ENCODE results near the gene EYS.
"Not testable (repeated sequence)": the region's sequence is repeated elsewhere in the genome, so short reads cannot be mapped to it uniquely, and the experiment has no call there.

The EYS gene

GRCh38 chr6:63928613-63929012 lies 1778.4 kb downstream of the EYS start:
- no peak for DNase-seq

- DNase-seq, result no peak
Measured at GRCh38 chr6:63926950-63927927, 1779.8 kb downstream of the EYS start.

DNA sequence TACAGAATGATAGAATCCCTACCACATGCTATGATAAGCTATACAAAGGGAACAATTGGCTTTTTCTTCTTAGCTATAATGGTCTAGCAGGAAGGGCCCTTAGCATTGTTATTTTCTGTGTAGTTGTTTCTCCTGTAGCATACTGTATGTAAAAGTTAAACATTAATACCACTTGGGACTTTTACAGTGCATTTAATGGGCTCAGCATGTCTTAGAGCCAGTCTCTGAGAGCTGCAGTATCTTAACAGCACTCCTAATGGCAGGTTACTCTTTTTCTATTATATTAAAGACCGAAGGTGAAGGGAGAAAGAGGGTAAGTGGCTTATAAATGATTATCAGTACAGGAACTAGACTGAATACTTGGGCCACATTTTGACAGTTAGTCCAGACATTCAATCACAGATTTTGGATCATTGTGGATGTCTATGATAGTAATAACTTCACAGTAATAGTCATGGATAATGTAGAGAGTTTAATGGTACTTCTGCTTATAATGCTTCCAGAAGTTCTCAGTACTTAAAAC lies 1780.7 kb downstream of the EYS start:
- DNase-seq, result no peak

DNA sequence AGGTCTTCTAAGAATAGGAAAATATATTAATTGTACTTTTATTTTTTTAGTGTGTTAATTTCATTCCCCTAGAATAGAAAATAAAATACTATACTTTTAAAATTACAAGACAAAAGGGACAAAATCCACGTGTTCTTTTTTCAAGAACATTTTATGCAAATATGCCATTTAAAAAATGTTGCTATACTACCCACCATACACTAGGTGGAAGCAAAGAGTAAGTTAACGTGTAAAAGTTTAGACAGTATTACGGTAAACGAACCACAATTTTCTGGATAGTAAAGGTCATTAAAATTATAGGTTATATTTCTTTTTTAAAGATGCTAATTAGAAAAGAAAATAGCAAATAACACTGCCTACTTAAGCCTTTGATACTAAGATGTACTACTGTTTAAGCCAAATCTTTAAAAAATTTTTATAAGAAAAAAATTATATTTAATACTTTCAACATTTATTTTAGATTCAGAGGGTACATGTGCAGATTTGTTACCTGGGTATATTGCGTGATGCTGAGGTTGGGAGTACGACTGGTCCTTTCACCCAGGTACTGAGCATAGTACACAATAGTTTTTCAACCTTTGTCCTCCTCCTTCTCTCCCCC lies 1783.8 kb downstream of the EYS start:
- peak in 3 of 4 experiments; percentile 2 to 76 (median 57) for DNase-seq

DNA sequence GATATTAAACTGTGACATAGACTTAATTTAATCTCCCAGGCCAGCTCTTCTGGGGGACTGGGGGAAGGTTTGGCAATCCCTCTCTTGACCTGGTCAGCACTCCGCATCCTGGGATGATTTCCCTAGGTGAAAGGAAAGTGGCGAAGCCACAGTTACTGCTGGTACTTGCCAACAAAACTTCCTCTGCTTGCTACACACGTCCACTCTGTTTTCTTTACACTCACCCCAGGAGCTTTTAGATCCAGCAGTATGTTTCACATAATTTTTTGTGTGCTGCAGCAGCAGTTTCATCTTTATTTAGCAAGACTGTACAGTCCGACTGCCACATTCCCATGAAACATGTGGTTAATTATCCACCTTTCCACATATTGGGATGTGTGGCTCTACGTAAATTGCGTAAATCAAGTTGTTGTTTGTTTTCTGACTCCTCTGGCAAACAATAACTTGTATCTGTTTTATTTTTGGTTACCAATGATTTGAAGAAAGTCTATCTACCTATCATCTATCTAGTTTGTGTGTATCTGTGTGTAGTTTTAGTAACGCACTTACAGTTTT lies 1787.4 kb downstream of the EYS start:
- DNase-seq, result no peak

- no peak for DNase-seq
Measured at GRCh38 chr6:63912887-63913286, 1794.1 kb downstream of the EYS start.

DNA sequence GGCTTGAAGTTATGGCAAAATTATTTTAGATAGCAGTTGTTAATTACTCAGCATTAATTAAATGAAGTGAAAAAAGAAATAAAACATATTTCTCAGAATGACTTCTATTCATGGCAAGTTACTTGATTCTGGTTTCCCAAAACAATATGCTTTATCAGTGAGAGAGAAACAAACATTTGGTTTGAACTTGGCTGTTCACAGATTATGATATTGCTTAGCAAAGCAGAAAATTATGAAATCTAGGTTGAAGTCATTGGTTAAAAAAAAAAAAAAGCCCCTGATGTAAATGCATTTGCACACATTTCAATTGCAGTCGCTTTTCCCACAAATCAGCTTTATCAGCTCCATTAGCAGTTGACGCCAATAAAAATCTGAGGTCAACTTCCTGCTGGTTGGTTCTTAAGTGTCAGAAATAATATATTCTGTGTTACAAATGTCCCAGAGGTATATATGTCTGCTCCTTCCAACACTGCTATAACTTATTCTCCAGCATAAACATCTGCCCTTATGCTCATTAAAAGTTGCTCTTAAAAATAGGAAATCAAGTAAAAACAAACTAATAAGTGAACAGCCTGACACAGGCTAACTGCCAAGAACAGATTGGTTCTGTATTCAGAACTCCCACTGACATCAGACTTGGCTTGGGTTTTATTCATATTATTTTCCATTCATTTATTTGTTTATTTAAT lies 1796.0 kb downstream of the EYS start:
- no peak for DNase-seq

DNA sequence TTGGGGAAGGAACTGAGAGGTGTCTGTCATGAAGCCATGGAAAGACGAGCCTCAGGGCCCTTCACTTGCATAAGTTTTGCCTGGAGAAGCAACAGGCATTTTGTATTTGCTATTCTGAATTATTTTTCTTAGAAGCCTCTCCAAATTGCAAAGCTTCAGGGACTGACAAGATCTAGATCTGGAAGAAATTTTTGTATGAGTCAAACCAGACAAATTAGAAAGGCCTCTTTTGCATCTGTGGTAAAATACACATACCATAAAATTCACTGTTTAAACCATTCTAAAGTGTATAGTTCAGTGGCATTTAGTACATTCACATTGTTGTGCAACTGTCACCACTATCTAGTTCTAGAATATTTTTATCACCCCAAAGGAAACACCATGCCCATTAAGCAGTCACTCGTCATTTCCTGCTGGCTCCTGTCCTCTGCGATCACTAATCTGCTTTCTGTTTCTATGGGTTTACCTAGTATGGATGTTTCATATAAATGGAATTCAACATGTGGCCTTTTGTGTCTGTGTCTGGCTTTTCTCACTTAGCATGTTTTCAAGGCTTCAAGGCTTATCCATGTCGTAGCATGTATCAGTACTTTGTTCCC lies 1802.3 kb downstream of the EYS start:
- peak in 1 of 4 experiments; percentile 3 for DNase-seq

DNA sequence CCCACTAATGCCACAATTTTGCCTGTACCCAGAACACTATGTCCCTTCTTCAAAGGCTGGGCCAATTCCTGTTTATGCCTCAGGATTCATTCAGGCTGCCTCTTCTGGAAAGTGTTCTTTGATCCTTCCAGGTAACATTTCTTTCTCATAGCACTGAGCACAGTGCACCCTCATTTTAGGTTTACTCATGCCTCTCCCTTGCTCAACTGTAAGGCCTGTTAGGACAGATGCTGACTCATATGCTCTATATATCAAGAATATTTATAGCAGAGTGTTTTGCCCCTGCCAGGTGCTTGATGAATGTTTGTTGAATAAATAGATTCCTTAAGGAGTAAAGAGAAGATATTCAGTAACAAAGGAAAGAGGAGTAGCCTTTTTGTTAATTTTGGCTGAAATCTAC lies 1807.5 kb downstream of the EYS start:
- DNase-seq, result no peak

DNA sequence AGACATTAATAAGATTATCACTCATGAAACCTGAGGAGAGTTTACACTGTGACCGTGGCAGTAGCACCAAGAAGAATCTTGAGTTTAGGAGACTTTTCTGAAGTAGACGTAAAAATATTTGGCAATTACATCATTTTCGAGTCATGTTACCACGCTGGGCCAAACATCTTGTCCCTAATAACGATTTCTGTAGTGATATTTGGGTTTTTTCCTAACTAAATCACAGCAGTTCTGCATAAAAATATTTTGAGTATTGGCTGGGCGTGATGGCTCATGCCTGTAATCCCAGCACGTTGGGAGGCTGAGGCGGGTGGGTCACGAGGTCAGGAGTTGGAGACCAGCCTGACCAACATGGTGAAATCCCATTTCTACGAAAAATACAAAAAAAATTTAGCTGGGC lies 1809.1 kb downstream of the EYS start:
- no peak for DNase-seq

- DNase-seq, result no peak
Measured at GRCh38 chr6:63897459-63897858, 1809.6 kb downstream of the EYS start.

GRCh38 chr6:63888416-63888815 lies 1818.6 kb downstream of the EYS start:
- no peak for DNase-seq

DNA sequence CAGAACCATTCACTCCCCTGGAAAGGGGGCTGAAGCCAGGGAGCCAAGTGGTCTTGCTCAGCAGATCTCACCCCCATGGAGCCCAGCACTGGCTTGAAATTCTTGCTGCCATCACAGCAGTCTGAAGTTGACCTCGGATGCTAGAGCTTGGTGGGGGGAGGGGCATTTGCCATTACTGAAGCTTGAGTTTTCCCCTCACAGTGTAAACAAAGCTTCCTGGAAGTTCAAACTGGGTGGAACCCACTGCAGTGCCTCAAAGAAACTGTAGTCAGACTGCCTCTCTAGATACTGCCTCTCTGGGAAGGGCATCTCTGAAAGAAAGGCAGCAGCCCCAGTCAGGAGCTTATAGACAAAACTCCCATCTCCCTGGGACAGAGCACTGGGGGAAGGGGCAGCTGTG lies 1819.2 kb downstream of the EYS start:
- not testable (repeated sequence) for DNase-seq

DNA sequence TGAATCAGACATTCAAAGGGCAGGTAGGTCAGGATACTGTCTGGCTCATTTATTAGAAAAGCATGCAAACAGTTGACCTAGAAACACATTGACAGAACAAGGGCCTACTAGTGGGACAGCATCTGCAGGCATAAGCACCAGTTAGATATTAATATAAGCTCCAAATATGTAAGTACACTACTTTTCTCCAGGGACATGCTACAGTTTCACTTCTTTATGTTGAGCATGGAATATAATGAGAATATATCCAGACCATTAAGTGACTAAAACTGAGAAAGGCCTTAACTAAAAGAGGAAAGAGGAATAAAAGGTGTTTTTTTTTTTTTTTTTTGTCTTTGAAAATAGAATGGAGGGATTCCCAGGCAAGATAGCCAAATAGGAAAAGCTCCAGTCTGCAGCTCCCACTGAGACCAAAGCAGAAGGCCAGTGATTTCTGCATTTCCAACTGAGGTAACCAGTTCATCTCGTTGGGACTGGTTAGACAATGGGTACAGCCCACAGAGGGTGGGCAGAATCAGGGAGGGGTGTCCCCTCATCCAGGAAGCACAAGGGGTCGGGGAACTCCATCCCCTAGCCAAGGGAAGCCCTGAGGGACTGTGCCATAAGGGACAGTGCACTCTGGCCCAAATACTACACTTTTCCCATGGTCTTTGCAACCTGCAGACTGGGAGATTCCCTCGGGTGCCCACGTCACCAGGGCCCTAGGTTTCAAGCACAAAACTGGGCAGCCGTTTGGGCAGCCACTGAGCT lies 1819.8 kb downstream of the EYS start:
- DNase-seq, result no peak

DNA sequence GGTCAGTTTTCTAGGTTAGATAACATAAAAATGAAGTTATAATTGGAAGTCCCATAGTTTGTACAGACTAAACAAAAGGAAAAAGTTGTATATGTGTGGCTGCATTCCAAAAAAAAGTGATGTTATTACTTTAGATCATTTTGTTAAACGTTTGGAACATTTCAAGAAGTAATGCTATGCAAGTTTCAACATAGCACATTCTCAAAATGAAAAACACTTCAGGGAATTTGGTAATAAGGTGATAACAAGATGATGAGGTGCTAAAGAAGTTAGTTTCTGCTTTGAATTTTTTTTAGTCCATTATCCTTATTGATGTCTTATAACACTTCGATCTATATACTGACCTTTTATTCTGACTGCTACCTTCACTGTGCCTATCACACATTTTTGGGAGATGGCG lies 1820.7 kb downstream of the EYS start:
- no peak for DNase-seq

DNA sequence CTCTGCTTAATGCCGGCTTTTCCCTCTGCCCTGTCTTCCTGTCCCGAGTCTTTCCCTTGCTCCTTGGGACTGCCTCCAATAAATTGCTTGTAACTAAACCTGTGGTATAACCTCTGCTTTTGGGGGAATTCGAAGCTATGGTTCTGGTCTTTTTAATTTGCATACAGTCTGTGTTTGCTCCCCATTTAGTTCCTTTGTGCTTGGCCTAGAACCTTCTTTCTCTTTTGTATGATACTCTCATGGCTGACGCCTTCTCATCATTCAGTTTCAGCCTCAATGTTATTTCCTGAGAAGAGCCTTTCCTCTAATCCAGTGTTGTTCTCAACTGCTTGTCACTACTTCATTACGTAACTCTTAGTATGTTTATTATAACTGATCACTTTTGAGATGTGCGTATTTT lies 1823.4 kb downstream of the EYS start:
- DNase-seq, result no peak

- peak in 1 of 4 experiments; percentile 2 for DNase-seq
Measured at GRCh38 chr6:63882208-63882607, 1824.8 kb downstream of the EYS start.

GRCh38 chr6:63881791-63882190 lies 1825.2 kb downstream of the EYS start:
- DNase-seq, result no peak

- DNase-seq, result no peak
Measured at GRCh38 chr6:63872233-63872632, 1834.8 kb downstream of the EYS start.

DNA sequence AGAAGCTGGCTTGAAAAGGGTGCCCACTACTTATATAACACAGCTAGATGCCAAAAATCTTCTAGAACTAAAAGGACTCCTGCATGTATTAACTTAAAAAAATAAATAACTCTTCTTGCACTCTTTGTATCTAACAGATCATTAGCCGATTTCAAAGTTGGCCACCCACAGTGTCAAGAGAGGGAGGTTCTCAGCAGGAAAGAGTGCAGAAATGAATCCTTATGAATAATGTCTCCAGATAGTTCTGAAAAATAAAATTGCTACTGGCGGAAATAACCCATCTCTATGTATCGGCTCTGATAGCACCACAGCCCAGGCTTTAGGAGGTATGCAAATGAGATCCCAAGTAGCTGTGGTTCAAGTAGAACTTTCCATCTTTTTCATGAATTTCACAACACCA lies 1838.7 kb downstream of the EYS start:
- no peak for DNase-seq

- no peak for DNase-seq
Measured at GRCh38 chr6:63864671-63865318, 1842.2 kb downstream of the EYS start.
